Spleen (tissue), 11 donors: ENCODE data around the gene ZSWIM3. TPM values are rescaled to one million over a fixed set of nuclear protein-coding genes. Genes with fewer than 3 reads are reported as not detected.
A peak's percentile ranks its signal among the peaks of the same experiment; 100 is the strongest.

Source experiments
- DNase-seq: peaks from one replicate; pipeline ENCODE4 v3.0.0-alpha.2; 2020
- H3K27ac ChIP-seq, 8 donors: fragments of 200-600 bp; sonication (generic) in 7 of 8; 1 replicate in 4 of 8; 2 replicates in 4 of 8; pipeline versions ENCODE4 v1.5.0 to v1.8.0; 2016 to 2021; ENCODE audit warnings: inconsistent platforms in 4 of 8, mild to moderate bottlenecking in 4 of 8, moderate library complexity in 1 of 8
- H3K27me3 ChIP-seq, 7 donors: fragments of 200-600 bp; sonication (generic) in 6 of 7; replicated peaks in 1 of 7; 1 replicate in 4 of 7; 2 replicates in 3 of 7; pipeline versions ENCODE4 v1.5.0 to v1.8.0; 2016 to 2021; ENCODE audit warnings: inconsistent platforms in 3 of 7, mild to moderate bottlenecking in 1 of 7
- H3K36me3 ChIP-seq, 6 donors: fragments of 200-600 bp; sonication (generic) in 5 of 6; 1 replicate in 4 of 6; 2 replicates in 2 of 6; pipeline versions ENCODE4 v1.5.0 to v1.8.0; 2016 to 2021; ENCODE audit warnings: inconsistent platforms in 2 of 6
- H3K4me1 ChIP-seq, 6 donors: fragments of 200-600 bp; sonication (generic) in 5 of 6; 1 replicate in 3 of 6; 2 replicates in 3 of 6; pipeline versions ENCODE4 v1.5.0 to v1.8.0; 2016 to 2021; ENCODE audit warnings: inconsistent platforms in 3 of 6
- H3K4me3 ChIP-seq, 8 donors: fragments of 200-600 bp; sonication (generic) in 7 of 8; 1 replicate in 4 of 8; 2 replicates in 4 of 8; pipeline versions ENCODE4 v1.5.0 to v1.8.0; 2016 to 2021; ENCODE audit warnings: inconsistent platforms in 4 of 8, mild to moderate bottlenecking in 4 of 8, moderate library complexity in 2 of 8
- H3K9me3 ChIP-seq, 8 donors: fragments of 200-600 bp; sonication (generic) in 7 of 8; 1 replicate in 4 of 8; 2 replicates in 4 of 8; pipeline versions ENCODE4 v1.5.0 to v1.8.0; 2016 to 2021; ENCODE audit warnings: inconsistent platforms in 4 of 8
- POLR2A ChIP-seq, 3 donors: fragments of 450-650 bp; IDR thresholded peaks; one replicate each; pipeline ENCODE4 v1.5.1; 2017; ENCODE audit warnings: antibody characterized with exemption in 3 of 3, mild to moderate bottlenecking in 1 of 3
- POLR2AphosphoS5 ChIP-seq, 3 donors: sonication (generic); formaldehyde crosslinking; IDR thresholded peaks; one replicate each; pipeline ENCODE4 v1.5.1; 2017; ENCODE audit warnings: antibody characterized with exemption in 3 of 3
- WGBS, 5 donors: extraction: QIAGEN DNeasy Blood & Tissue Kit in 3 of 5; methylation state at CpG; one replicate each; pipeline versions ENCODE4 v1.1.5 to v1.1.7; 2013 to 2018; 5-methylcytosine and 5-hydroxymethylcytosine counted together
- intact Hi-C: fragments of 100-400 bp; cut with DNase I; formaldehyde crosslinking; loops from one replicate; pipeline ENCODE4 v1.15.0; 2023; ENCODE audit warnings: low total_unique reads
- polyA plus RNA-seq, 3 donors: library from polyadenylated mRNA; stranded (reverse); fragments of 200-250 nt; gene quantifications; one replicate each; pipeline ENCODE4 v1.2.1, GENCODE V29; 2013
- total RNA-seq, 7 donors: library from RNA; depleted of rRNA in 3 of 7; stranded (reverse); fragments of >200 nt in 3 of 7; fragmentation: NEBNext Ultra II Directional in 4 of 7; extraction: Animal tissue kit (Norgen Biotek cat#: 25700) in 4 of 7; gene quantifications; one replicate each; pipeline versions ENCODE4 v1.1.0 to v1.2.1, GENCODE V29; 2016 to 2021
- TF ChIP-seq, protein P1 (sequence below), 11 experiments: fragments of 200-600 bp in 7 of 11; fragments of 450-650 bp in 4 of 11; sonication (generic) in 4 of 11; IDR thresholded peaks in 8 of 11; conservative IDR thresholded peaks in 3 of 11; 1 replicate in 7 of 11; 2 replicates in 4 of 11; pipeline versions ENCODE4 v1.4.0 to v1.8.0; 2016 to 2021; ENCODE audit warnings: antibody characterized with exemption in 11 of 11, inconsistent platforms in 4 of 11, mild to moderate bottlenecking in 1 of 11
- donor health status: healthy with polysubstance abuse.
- donor health status: DM: no; HTN: no; CAD: no; lungs with moderate emphysema.
- donor health status: DM: no; HTN: no; CAD: no.
- donor health status: Bipolar disorder and iron deficiency.
- donor health status: healthy.
- donor health status: DM: no; HTN: no; CAD: no.
- donor health status: DM: yes; HTN: yes; CAD: no.

The ZSWIM3 gene
- total and polyA plus RNA-seq, 10 donors, result 3.1 to 7.1 (median 5.1) TPM

DNA sequence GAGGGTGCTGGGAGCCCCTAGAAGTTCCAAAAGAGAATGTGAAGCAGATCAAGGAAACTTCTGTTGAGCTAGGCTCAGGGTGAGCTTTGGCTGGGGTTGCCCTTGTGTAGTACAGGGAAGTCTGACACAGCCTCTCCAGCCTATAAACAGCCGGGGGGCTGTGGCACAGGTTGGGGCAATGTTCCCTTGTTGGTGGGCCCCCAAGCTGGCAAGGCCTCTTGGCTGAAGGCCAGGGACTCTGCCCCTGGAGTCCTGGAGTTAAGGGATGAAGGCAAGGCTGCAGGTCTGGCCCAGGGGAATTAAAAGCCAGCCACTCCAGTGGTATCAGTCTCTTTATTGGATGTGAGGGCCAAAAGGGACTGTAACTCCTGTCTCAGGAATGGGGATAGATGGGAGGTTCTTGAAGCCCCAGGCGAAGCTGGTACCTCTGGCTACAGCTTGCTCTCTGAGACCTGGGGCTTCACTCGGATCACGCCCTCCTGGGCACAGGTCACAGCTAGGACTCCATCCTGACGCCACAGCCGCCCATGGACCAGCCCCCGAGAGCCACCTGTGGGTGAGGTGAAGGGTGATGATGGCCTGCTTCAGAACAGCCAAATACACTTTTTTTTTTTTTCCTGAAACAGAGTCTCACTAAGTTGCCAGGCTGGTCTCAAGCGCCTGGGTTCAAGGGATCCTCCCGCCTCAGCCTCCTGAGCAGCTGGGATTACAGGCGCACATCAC is 15.8 kb upstream of the ZSWIM3 start:
- Histone ChIP-seq H3K4me3 (no peak overlapping the region), H3K9me3 (no peaks in the 10 kb centered on the region), H3K27me3 (no peaks in the 10 kb centered on the region), H3K27ac (peak overlapping the region in 7 of 8 donors; percentile 9 to 78 (median 58)), H3K36me3 (peaks cover 3 to 89% (median 53%) of the 10 kb centered on the region in 6 donors), H3K4me1 (peaks cover 9 to 50% (median 24%) of the 10 kb centered on the region in 6 donors)
- peak in 1 of 3 donors; percentile 17 for TF ChIP-seq POLR2AphosphoS5 (IDR thresholded peaks at IDR 0.05)
- TF ChIP-seq, protein P1, sequence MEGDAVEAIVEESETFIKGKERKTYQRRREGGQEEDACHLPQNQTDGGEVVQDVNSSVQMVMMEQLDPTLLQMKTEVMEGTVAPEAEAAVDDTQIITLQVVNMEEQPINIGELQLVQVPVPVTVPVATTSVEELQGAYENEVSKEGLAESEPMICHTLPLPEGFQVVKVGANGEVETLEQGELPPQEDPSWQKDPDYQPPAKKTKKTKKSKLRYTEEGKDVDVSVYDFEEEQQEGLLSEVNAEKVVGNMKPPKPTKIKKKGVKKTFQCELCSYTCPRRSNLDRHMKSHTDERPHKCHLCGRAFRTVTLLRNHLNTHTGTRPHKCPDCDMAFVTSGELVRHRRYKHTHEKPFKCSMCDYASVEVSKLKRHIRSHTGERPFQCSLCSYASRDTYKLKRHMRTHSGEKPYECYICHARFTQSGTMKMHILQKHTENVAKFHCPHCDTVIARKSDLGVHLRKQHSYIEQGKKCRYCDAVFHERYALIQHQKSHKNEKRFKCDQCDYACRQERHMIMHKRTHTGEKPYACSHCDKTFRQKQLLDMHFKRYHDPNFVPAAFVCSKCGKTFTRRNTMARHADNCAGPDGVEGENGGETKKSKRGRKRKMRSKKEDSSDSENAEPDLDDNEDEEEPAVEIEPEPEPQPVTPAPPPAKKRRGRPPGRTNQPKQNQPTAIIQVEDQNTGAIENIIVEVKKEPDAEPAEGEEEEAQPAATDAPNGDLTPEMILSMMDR (IDR thresholded peaks at IDR 0.05 in 8 of 11, conservative IDR thresholded peaks at IDR 0.05 in 3 of 11), result no peak
- DNase-seq, result no peak
- 83 to 97% (median 93%) methylated on average over 8 to 10 of the region's 10 CpGs for WGBS, 5 donors
- intact Hi-C loops, result no loop called here

DNA sequence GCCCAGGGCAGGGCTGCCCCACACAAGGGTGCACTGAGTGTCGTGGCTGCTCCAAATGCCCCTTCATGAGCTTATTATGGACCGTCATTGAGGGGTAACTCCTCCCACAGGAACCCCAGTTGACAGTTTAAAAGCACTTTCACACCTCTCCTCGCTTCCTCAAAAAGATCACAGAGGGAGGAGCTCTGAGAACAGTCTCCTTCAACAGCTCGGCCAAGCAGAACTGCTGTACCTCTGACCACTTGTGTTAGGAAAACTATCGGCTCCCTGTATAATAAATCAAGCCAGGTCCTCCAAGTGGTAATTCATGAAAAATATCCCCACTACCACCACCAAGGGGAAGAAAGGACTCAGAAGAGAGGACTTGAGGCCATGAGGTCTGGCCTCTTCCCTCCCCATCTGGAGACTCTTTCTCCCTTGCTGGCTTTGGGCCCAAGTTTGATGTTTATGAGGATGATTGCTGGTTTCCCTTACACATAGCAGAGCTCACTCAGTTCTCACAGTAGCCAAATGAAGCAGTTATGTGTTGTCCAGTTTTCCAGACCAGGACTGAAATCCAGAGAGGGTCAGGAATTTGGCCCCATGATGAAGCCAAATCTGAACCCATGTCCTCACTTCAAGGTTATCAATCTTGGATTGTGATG is 15.1 kb upstream of the ZSWIM3 start:
- Histone ChIP-seq H3K27me3 (no peaks in the 10 kb centered on the region), H3K4me3 (no peak overlapping the region), H3K27ac (peak overlapping the region; percentile 9 to 78 (median 52)), H3K4me1 (peaks cover 9 to 48% (median 19%) of the 10 kb centered on the region in 6 donors), H3K36me3 (peaks cover 3 to 96% (median 59%) of the 10 kb centered on the region in 6 donors), H3K9me3 (no peaks in the 10 kb centered on the region)
- WGBS, 5 donors, result 6 to 30% (median 25%) methylated on average over 1 to 5 of the region's 5 CpGs
- intact Hi-C loops, result no loop called here
- TF ChIP-seq POLR2A (IDR thresholded peaks at IDR 0.05), result no peak
- TF ChIP-seq, protein P1 (IDR thresholded peaks at IDR 0.05 in 8 of 11, conservative IDR thresholded peaks at IDR 0.05 in 3 of 11), result no peak
- no peak for TF ChIP-seq POLR2AphosphoS5 (IDR thresholded peaks at IDR 0.05)
- DNase-seq, result no peak

DNA sequence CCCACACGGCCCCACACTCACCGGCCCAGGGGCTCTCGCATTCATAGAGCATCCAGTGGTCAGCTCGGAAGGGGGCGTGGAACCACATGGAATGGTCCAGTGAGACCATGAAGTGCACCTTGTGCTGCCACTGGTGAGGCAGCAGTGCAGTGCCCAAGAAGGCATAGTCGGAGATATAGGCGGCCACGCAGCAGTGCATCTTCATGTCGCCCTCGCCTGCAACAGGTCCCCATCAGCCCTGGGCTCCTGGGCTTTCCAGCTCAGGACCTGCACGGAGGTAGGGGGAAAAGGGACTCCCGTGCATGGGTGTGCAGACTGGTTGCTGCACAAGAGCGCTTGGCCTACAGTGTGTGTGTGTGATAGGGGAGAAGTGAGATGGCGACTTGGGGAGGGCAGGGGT is 13.9 kb upstream of the ZSWIM3 start:
- TF ChIP-seq, protein P1 (IDR thresholded peaks at IDR 0.05 in 8 of 11, conservative IDR thresholded peaks at IDR 0.05 in 3 of 11), result no peak
- TF ChIP-seq POLR2AphosphoS5 (IDR thresholded peaks at IDR 0.05) (peak; percentile 4 to 58 (median 42)), POLR2A (IDR thresholded peaks at IDR 0.05) (no peak)
- 89 to 96% (median 94%) methylated on average over 13 to 14 of the region's 14 CpGs for WGBS, 5 donors
- intact Hi-C loops, result no loop called here
- H3K27ac ChIP-seq, result peak overlapping the region in 3 of 8 donors; percentile 63 to 78 (median 66)
- no peak overlapping the region for H3K4me3 ChIP-seq
- no peaks in the 10 kb centered on the region for H3K27me3 ChIP-seq
- DNase-seq, result no peak
- peaks cover 3 to 100% (median 65%) of the 10 kb centered on the region in 6 donors for H3K36me3 ChIP-seq
- H3K9me3 ChIP-seq, result no peaks in the 10 kb centered on the region
- H3K4me1 ChIP-seq, result peaks cover 9 to 45% (median 17%) of the 10 kb centered on the region in 6 donors

DNA sequence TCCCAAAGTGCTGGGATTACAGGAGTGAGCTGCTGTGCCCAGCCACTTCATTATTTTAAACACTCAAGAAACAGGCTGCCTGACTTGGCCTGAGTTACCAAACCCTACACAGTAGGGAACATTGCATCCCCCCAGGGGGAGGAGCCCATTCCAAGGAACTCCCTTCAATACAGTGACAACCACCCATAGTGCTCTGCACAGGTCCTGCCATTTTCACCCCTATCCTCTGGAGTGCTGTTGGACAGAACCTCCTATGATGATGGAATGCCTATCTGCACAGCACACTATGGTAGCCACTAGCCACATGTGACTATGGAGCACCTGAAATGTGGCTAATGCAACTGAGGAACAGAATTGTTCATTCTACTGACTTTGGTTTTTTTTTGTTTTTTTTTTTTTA is 12.0 kb upstream of the ZSWIM3 start:
- H3K27me3 ChIP-seq, result no peaks in the 10 kb centered on the region
- no peak overlapping the region for H3K27ac ChIP-seq
- intact Hi-C loops, result no loop called here
- DNase-seq, result peak; percentile 2
- no peak overlapping the region for H3K4me3 ChIP-seq
- H3K36me3 ChIP-seq, result peaks cover 3 to 100% (median 70%) of the 10 kb centered on the region in 6 donors
- TF ChIP-seq POLR2A (IDR thresholded peaks at IDR 0.05), result no peak
- no peak for TF ChIP-seq POLR2AphosphoS5 (IDR thresholded peaks at IDR 0.05)
- TF ChIP-seq, protein P1 (IDR thresholded peaks at IDR 0.05 in 8 of 11, conservative IDR thresholded peaks at IDR 0.05 in 3 of 11), result no peak
- no peaks in the 10 kb centered on the region for H3K9me3 ChIP-seq
- H3K4me1 ChIP-seq, result peaks cover 9 to 29% (median 17%) of the 10 kb centered on the region in 6 donors
